HG03108 (cell line): Measurements from ENCODE around the gene VPS18.
A peak's percentile ranks its signal among the peaks of the same experiment; 100 is the strongest.

ENCODE experiments used
- ATAC-seq: cut with Tn5 transposase; IDR thresholded peaks from one replicate; pipeline ENCODE4 v1.9.1; 2021; ENCODE audit warnings: moderate library complexity; ENCODE audit not compliant: unreplicated experiment

VPS18 gene

GRCh38 chr15:40932649-40933516, 38.6 kb downstream of the VPS18 start:
- no peak for ATAC-seq

DNA sequence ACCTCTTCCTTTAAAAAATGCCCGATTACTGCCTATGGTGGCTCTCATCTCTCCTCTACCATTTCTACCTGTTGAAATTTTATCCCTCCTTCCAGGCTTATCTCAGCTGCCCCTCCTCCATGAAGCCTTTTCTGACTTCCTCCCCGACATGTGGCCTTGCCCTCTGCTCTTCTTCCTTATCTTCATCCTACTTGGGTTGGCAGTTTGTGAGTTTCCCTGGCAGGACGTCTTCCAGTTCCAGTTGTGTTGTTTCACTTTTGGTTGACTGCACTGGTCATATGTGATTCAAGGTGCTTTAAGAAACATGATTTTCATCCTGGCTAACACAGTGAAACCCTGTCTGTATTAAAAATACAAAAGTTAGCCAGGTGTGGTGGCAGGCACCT, 39.3 kb downstream of the VPS18 start:
- no peak for ATAC-seq

- ATAC-seq = no peak
Observed at GRCh38 chr15:40934457-40934856, 40.2 kb downstream of the VPS18 start.

- no peak for ATAC-seq
Observed at GRCh38 chr15:40936234-40936708, 42.0 kb downstream of the VPS18 start.

DNA sequence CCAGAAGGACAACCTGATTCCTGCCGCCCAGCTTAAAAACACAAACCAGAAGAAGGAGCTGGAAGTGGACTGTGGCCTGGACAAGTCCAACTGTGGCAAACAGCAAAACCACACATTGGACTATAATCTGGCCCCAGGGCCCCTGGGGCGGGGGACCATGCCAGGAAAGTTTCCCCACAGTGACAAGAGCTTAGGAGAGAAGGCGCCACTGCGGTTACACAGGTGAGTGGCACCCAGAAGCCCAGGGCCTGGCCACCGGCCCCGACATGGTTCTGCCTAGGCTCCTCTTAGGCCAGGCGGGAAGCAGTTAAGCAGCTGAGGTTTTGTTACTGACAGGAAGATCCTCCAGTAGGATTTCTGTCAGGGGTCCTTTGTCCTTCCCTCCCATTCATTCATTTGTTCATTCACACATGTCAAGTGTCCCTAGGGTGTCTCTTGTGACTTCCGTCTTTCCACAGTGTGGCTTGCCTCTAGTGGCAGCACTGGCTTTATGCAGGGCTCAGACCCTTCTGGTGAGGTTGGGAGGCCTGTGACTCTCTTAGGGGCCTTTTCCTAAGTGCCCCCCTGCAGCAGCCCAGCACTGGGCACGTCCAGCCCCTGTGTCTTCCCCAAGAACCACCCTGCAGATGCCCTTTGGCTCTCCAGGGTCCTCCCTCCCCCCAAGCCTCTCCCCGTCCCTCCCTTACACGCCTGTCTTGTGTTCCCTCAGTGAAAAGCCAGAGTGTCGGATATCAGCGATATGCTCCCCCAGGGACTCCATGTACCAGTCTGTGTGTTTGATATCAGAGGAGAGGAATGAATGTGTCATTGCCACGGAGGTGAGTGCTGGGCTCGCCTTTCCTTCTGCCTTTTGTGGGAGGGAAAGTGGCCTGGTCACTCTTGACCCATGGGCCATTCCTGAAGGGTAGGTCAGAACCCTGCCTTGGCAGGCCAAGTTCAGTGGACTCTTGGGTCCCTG, 42.7 kb downstream of the VPS18 start:
- ATAC-seq = no peak

DNA sequence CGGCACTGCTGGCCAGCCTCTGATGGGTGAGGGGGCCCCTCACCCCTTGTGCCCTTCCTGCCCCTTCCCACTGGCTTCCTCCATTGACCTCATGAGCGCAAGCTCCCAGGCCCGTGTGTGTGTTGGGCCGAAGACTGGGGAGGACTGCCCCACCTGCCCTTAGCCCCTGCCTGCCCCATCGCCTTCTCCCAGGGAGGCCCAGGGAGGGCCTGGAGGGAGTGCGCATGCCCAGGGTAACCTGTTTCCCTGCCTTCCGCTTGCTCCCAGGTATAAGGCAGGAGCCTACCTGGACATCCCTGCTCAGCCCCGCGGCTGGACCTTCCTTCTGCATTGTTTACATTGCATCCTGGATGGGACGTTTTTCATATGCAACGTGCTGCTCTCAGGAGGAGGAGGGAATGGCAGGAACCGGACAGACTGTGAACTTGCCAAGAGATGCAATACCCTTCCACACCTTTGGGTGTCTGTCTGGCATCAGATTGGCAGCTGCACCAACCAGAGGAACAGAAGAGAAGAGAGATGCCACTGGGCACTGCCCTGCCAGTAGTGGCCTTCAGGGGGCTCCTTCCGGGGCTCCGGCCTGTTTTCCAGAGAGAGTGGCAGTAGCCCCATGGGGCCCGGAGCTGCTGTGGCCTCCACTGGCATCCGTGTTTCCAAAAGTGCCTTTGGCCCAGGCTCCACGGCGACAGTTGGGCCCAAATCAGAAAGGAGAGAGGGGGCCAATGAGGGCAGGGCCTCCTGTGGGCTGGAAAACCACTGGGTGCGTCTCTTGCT, 43.7 kb downstream of the VPS18 start:
- no peak for ATAC-seq

GRCh38 chr15:40938536-40938870, 44.3 kb downstream of the VPS18 start:
- no peak for ATAC-seq

- ATAC-seq = no peak
Observed at GRCh38 chr15:40940296-40940801, 46.1 kb downstream of the VPS18 start.

DNA sequence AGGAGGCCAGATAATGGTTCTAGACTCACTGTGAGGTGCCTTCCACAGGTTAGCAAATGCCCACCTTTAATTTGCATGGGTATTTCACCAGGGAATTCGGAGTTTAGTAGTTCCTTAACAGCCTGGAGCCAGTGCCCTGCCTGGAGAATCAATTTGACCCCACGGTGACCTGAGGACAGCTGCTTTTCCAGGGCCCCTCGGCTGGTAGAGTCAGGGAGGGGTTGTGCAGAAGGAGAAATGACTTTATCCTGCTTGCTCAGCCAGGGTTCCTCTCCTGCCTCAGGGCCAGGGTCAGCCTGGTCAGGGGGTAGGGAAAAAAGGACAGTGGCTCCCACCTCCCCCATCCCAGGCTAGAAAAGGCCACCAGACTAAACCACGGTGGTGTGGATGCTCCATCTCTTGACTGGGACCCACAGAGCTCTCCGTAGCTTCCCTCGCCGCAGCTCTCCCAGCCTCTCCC, 46.8 kb downstream of the VPS18 start:
- ATAC-seq = no peak

DNA sequence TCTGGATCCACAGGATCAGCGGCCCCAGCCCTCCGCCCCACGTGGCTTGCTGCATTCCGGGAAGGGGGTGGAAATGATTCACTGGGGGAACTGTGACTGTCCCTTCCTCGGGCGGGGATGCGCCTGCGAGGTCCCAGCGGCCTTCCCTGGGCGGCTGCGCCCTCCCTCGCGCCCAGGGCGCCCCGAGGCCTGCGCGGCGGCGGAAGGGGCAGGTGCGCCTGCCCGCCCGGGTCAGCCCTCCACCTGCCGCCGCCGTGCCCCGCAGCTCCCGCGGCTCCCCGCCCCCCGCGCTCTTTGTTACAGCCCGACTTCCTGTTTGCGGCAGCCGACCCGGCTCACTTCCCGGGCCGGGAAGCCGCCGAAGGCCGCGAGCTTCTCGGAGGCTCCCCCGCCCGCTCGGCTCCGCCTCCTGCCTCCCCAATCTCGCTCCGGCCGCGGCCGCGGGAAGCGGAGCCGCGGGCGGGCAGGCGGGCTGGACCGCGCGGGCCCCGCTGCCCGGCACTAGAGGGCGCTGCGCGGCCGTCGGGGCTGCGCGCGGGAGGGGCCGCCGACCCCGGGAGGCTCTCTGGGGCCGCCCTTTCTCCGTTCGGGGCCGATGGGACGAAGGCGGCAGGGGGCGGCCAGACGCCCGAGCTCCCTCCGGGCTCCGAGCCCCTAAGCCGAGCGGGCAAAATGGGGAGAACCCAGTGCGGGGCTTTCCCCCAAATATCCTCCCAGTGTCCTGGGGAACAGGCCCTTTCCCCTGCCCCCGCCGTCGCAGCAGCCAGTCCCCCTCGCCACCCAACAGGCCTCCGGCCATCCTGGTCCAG, 47.5 kb downstream of the VPS18 start:
- peak; percentile 62 for ATAC-seq

DNA sequence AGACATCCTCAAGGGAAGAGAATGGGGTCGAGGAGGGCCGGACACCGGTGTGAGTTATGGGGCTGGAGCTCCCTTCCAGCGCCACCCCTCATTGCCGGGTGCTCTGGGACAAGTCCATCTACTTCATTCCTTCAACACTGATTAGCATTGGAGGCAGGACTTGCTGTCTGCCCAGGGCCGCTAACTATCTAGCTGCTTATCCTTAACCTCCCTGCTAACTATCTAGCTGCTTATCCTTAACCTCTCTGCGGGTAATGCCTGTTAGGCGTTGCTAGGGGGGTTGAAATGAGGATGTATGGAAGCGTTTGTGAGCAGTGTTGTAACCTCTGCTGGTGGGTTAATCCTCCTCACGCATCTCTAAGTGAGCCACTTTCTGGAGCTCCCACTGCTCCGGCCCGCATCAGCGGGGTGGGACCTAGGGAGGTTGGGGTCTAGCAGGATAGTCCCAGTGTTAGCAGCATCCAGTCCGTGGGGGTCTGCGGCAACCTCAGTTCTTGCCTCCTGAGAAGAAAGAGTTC, 48.1 kb downstream of the VPS18 start:
- ATAC-seq = no peak

GRCh38 chr15:40942878-40943277, 48.6 kb downstream of the VPS18 start:
- no peak for ATAC-seq

DNA sequence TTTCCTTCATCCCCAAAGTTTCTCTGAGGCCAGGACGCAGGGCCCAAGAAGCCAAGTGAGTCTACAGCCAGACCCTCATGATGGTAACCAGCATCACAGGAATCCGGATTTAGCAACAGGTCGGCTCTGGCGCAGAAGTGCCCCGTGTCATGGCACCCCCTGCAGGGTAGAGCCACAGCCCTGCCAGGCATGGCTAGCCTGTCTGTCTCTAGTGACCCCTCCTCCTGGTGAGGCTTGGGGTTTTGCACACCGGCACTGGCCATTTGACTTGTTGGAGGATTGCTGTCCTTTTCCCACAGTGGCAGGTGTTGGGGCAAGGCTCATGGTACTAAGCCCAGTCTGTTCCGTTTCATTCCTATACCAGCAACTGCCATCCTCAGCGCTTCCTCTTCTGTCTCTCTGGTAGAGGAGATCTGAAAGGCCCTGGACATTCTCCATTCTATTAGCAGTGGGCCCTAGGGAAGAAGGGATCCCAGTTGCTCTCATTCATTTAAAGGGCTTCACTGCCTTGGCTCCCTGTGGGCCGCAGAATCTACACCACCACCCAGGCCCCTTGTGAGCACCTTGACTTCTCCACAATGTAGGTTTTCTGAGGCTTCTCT, 49.6 kb downstream of the VPS18 start:
- ATAC-seq = no peak

- no peak for ATAC-seq
Observed at GRCh38 chr15:40944510-40945296, 50.5 kb downstream of the VPS18 start.

DNA sequence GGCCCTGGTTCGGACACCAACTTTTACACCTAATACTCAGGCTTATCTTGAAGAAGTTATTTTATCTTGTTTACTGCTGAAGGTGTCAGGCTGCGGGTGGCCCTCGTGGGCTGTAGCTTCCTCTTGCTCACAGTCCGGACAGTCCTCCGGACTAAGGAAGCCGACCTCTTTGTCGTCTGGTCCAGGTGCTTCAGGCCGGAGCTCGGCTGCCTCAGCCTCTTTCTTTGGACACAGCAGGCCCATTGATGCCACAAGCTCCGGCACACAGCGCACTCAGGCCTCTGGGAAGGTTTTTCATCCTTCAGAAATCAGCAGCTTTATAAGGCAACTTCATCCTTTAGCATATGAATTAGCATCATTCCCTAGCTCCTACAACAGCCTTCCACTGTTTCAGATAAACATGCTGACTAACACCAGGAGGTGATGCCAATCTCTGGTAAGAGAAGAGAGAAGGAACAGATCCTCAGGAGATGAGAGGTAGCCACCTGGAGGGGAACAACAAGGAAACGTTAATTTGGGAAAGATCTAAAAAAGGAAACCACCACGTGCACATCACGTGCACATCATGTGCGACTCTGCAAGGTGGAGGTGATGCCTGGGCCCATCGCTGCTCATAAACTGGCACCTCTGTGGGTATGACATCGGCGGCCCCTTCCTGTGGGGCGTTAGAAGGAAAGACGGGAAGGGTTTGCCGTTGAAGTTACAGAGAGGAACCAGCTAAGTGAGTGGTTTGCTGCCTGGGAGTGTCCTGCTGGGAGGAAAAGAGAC, 54.6 kb downstream of the VPS18 start:
- no peak for ATAC-seq

DNA sequence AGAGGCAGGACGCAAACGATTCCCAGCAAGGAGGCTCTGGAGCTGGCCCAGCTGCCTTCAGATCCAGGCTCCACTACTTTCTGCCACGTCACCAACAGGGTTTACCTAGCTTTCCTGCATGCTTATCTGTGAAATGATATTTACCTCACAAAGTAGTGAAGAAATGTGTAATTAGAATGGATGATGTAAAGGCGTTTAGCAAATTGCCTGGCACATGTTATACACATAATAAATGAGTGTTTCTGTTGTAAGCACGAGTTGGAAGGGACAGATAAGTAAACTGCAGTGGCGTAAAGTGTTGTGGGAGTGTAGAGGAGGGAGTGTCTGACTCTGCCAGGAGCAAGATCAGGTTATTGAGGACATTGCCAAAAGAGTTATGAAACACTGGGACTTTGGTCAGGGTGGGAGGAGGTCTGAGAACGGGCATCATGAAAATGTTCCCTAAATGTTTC, 55.5 kb downstream of the VPS18 start:
- ATAC-seq = no peak

DNA sequence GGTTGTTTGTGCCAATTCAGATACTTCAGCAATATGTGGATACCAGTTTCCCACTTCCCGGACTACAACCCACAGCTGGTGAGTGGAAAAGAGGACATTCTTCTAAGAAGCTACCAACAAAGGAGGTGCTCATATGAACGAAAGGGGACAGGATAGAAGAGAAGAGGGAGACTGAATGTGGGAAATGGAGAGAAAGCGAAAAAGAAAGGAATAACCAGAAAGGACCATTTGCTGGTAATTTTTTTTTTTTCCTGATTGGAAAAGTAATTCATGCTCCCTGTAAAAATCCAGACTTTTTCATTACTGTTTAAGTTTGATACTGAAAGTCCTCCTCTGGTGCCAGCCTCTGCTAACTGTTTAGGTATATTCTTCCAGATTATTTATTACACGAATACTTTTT, 57.5 kb downstream of the VPS18 start:
- no peak for ATAC-seq
